ENCODE measurements around the gene RASL10A.

RASL10A gene

GRCh38 chr22:29340566-29340965 is 25.1 kb upstream of the RASL10A start:
- H3K4me1 ChIP-seq: peaks cover 9% of the 10 kb centered on the region
- no peaks in the 10 kb centered on the region for H3K79me2 ChIP-seq
- no peaks in the 10 kb centered on the region for H3K27me3 ChIP-seq (ENCODE audit: control insufficient read depth, insufficient read depth, low read length)
- no peak overlapping the region for H3K27ac ChIP-seq
- H3K36me3 ChIP-seq (ENCODE audit: control insufficient read depth, insufficient read depth, low read length): no peaks in the 10 kb centered on the region
- no peak overlapping the region for H2AFZ ChIP-seq
- H3K4me3 ChIP-seq (ENCODE audit: low read depth, low read length): no peak overlapping the region
- H3K9ac ChIP-seq: no peak overlapping the region
- H3K9me3 ChIP-seq (ENCODE audit: control insufficient read depth, low read length): no peaks in the 10 kb centered on the region
- TF ChIP-seq, protein P1, sequence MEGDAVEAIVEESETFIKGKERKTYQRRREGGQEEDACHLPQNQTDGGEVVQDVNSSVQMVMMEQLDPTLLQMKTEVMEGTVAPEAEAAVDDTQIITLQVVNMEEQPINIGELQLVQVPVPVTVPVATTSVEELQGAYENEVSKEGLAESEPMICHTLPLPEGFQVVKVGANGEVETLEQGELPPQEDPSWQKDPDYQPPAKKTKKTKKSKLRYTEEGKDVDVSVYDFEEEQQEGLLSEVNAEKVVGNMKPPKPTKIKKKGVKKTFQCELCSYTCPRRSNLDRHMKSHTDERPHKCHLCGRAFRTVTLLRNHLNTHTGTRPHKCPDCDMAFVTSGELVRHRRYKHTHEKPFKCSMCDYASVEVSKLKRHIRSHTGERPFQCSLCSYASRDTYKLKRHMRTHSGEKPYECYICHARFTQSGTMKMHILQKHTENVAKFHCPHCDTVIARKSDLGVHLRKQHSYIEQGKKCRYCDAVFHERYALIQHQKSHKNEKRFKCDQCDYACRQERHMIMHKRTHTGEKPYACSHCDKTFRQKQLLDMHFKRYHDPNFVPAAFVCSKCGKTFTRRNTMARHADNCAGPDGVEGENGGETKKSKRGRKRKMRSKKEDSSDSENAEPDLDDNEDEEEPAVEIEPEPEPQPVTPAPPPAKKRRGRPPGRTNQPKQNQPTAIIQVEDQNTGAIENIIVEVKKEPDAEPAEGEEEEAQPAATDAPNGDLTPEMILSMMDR (IDR thresholded peaks at IDR 0.05): no peak
- no peak overlapping the region for H3K4me2 ChIP-seq (ENCODE audit: low read length)

DNA sequence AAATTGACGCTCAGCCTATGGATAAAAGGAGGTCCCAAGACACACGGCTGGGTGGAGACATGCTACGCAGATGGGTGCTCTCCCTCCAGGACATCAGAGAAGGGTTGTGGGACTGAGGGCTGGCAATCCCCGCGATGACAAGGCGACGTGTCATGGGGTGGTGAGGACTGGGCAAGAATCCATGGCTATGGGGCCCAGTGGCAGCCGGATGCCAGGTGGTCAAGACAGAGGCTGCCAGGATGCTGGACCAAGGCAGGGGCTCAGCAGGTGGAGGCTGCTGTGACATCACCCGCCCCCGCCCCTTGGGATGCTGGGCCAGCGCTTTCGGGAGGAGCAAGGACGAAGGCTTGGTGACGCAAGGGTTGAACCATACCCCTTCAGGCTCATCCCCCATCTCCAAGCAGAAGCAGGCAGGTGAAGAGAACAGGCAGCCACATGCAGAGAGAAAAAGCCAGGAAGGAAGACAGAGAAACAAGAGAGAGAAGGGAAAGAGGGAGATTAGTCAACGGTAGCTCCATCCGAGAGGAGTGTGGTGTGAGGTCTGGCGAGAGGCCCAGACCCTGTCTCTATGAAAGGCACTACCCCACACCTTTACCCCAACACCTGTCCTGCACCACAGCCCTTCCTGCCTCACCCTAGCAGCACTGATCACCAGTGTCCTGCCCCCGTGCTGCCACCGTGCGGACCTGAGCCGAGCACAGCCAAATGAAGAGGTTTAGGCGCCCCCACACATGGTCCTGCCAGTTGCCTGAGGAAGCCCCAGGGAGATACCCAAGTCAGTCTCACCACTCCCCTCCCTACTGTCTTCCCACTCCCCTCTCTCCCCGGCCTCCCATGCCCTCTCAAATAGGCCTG is 24.1 kb upstream of the RASL10A start:
- Histone ChIP-seq H3K4me2 (ENCODE audit: low read length) (no peak overlapping the region), H3K9ac (no peak overlapping the region), H3K36me3 (ENCODE audit: control insufficient read depth, insufficient read depth, low read length) (no peaks in the 10 kb centered on the region), H2AFZ (no peak overlapping the region), H3K9me3 (ENCODE audit: control insufficient read depth, low read length) (no peaks in the 10 kb centered on the region), H3K27me3 (ENCODE audit: control insufficient read depth, insufficient read depth, low read length) (no peaks in the 10 kb centered on the region), H3K27ac (no peak overlapping the region), H3K4me3 (ENCODE audit: low read depth, low read length) (no peak overlapping the region), H3K4me1 (peaks cover 9% of the 10 kb centered on the region), H3K79me2 (no peaks in the 10 kb centered on the region)
- TF ChIP-seq, protein P1 (IDR thresholded peaks at IDR 0.05): no peak

DNA sequence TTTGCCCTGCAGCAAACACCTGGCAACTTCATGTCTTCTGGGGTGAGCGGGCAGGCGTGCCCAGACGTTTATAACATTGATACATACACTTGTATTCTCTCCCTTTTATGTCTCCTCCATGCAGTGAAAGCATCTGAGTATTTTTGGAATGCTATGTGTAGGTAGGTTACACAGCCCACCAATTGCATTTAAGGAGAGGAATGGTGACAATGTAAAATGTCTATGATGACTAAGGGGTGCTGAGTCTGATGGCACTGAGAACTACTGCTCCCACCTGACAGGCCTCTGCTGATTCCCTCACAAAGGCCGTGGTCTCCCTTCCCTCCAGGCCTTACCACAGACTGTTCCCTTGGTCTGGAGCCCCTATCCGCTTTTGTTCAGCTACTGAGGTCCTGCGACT is 22.9 kb upstream of the RASL10A start:
- no peaks in the 10 kb centered on the region for H3K9me3 ChIP-seq (ENCODE audit: control insufficient read depth, low read length)
- no peak overlapping the region for H3K27ac ChIP-seq
- no peak overlapping the region for H3K4me3 ChIP-seq (ENCODE audit: low read depth, low read length)
- no peak overlapping the region for H2AFZ ChIP-seq
- H3K4me1 ChIP-seq: peaks cover 6% of the 10 kb centered on the region
- no peak overlapping the region for H3K4me2 ChIP-seq (ENCODE audit: low read length)
- H3K27me3 ChIP-seq (ENCODE audit: control insufficient read depth, insufficient read depth, low read length): no peaks in the 10 kb centered on the region
- no peak overlapping the region for H3K9ac ChIP-seq
- H3K79me2 ChIP-seq: no peaks in the 10 kb centered on the region
- no peaks in the 10 kb centered on the region for H3K36me3 ChIP-seq (ENCODE audit: control insufficient read depth, insufficient read depth, low read length)
- TF ChIP-seq, protein P1 (IDR thresholded peaks at IDR 0.05): no peak

- Histone ChIP-seq H3K79me2 (no peaks in the 10 kb centered on the region), H3K4me1 (no peaks in the 10 kb centered on the region), H2AFZ (no peak overlapping the region), H3K9ac (no peak overlapping the region), H3K27ac (no peak overlapping the region), H3K9me3 (ENCODE audit: control insufficient read depth, low read length) (no peaks in the 10 kb centered on the region), H3K4me3 (ENCODE audit: low read depth, low read length) (no peak overlapping the region), H3K36me3 (ENCODE audit: control insufficient read depth, insufficient read depth, low read length) (no peaks in the 10 kb centered on the region), H3K27me3 (ENCODE audit: control insufficient read depth, insufficient read depth, low read length) (no peaks in the 10 kb centered on the region), H3K4me2 (ENCODE audit: low read length) (no peak overlapping the region)
- TF ChIP-seq, protein P1 (IDR thresholded peaks at IDR 0.05): no peak
Measured at GRCh38 chr22:29337631-29338284, 22.3 kb upstream of the RASL10A start.

Data from parathyroid adenoma (tissue), 2 donors.